HepG2 (cell line): ENCODE measurements around the gene PPP1R16B. TPM values are rescaled to one million over a fixed set of nuclear protein-coding genes. Genes with fewer than 3 reads are reported as not detected.
A peak's percentile ranks its signal among the peaks of the same experiment; 100 is the strongest.

Experiments
- AGO1 ChIP-seq: fragments of 200-400 bp; formaldehyde crosslinking; IDR thresholded peaks from 2 replicates; pipeline ENCODE4 v1.6.1; 2017; ENCODE audit warnings: mild to moderate bottlenecking, low read depth, low read length, moderate library complexity; ENCODE audit not compliant: poor library complexity, severe bottlenecking
- DMAP1 ChIP-seq: IDR thresholded peaks from 2 replicates; pipeline ENCODE4 v1.6.1; 2016
- IRF2 ChIP-seq: IDR thresholded peaks from 2 replicates; pipeline ENCODE4 v1.6.1; 2018; ENCODE audit warnings: missing genetic modification reagents, missing compliant biosample characterization
- MTF2 ChIP-seq: sonication (generic); formaldehyde crosslinking; IDR thresholded peaks from 2 replicates; pipeline ENCODE4 v1.5.0; 2020; ENCODE audit warnings: missing genetic modification reagents, borderline replicate concordance
- ZFP1 ChIP-seq: IDR thresholded peaks from 2 replicates; pipeline ENCODE4 v1.6.1; 2016
- ZFP36L2 ChIP-seq: sonication (generic); formaldehyde crosslinking; IDR thresholded peaks from 2 replicates; pipeline ENCODE4 v1.4.0; 2020; ENCODE audit warnings: missing genetic modification reagents
- ZFX ChIP-seq: sonication (generic); formaldehyde crosslinking; IDR thresholded peaks from 2 replicates; pipeline ENCODE4 v1.4.0; 2020; ENCODE audit warnings: mild to moderate bottlenecking, low read depth, missing genetic modification reagents, moderate library complexity
- ZNF24 ChIP-seq: fragments of 450-650 bp; IDR thresholded peaks from 2 replicates; pipeline ENCODE4 v1.6.1; 2017; ENCODE audit warnings: antibody characterized with exemption, mild to moderate bottlenecking
- ZNF326 ChIP-seq: sonication (generic); formaldehyde crosslinking; IDR thresholded peaks from 2 replicates; pipeline ENCODE4 v1.4.0; 2020; ENCODE audit warnings: missing genetic modification reagents, borderline replicate concordance
- ZNF678 ChIP-seq: sonication (generic); formaldehyde crosslinking; IDR thresholded peaks from 2 replicates; pipeline ENCODE4 v1.4.0; 2020; ENCODE audit warnings: mild to moderate bottlenecking, missing genetic modification reagents
- ZNF713 ChIP-seq: sonication (generic); formaldehyde crosslinking; IDR thresholded peaks from 2 replicates; pipeline ENCODE4 v1.4.0; 2020; ENCODE audit warnings: mild to moderate bottlenecking, missing genetic modification reagents
- ZNF777 ChIP-seq: sonication (generic); formaldehyde crosslinking; IDR thresholded peaks from 2 replicates; pipeline ENCODE4 v1.4.0; 2020; ENCODE audit warnings: missing genetic modification reagents
- polyA plus RNA-seq, 8 experiments: library from polyadenylated mRNA; depleted of rRNA in 3 of 8; stranded (reverse) in 7 of 8; unstranded in 1 of 8; fragments of >200 nt; fragmentation: Illumina TruSeq in 4 of 8; extraction: Trizol in 4 of 8; gene quantifications; 2 replicates each; pipeline versions ENCODE4 v1.2.1 to v1.2.3, GENCODE V29; 2011 to 2016; ENCODE audit warnings: low read depth in 4 of 8, missing spikeins in 1 of 8, mixed read lengths in 1 of 8; ENCODE audit not compliant: insufficient read depth in 1 of 8
- total RNA-seq, 5 experiments: library from RNA; depleted of rRNA; stranded (reverse); fragments of >200 nt; fragmentation: Illumina TruSeq; extraction: Trizol; gene quantifications; 2 replicates each; pipeline ENCODE4 v1.2.3, GENCODE V29; 2016; ENCODE audit warnings: low read depth in 1 of 5
- TF ChIP-seq, protein P1 (sequence below): sonication (generic); formaldehyde crosslinking; IDR thresholded peaks from 2 replicates; pipeline ENCODE4 v1.5.0; 2020; ENCODE audit warnings: mild to moderate bottlenecking, missing genetic modification reagents, borderline replicate concordance
- TF ChIP-seq, protein P2 (sequence below): sonication (generic); formaldehyde crosslinking; IDR thresholded peaks from 2 replicates; pipeline ENCODE4 v1.5.1; 2020; ENCODE audit warnings: mild to moderate bottlenecking, moderate library complexity, missing genetic modification reagents
- TF ChIP-seq, protein P3 (sequence below): sonication (generic); formaldehyde crosslinking; IDR thresholded peaks from 2 replicates; pipeline ENCODE4 v1.8.0; 2022; ENCODE audit warnings: mild to moderate bottlenecking, missing genetic modification reagents; ENCODE audit not compliant: insufficient replicate concordance
- TF ChIP-seq, protein P4 (sequence below): sonication (generic); formaldehyde crosslinking; IDR thresholded peaks from 2 replicates; pipeline ENCODE4 v1.4.0; 2020; ENCODE audit warnings: missing genetic modification reagents

PPP1R16B gene
- total and polyA plus RNA-seq, 2 of the 13 experiments (the other 11 are each of a cell fraction or from before 2014, with no cell fraction given), result 0.02 to 0.11 TPM

DNA sequence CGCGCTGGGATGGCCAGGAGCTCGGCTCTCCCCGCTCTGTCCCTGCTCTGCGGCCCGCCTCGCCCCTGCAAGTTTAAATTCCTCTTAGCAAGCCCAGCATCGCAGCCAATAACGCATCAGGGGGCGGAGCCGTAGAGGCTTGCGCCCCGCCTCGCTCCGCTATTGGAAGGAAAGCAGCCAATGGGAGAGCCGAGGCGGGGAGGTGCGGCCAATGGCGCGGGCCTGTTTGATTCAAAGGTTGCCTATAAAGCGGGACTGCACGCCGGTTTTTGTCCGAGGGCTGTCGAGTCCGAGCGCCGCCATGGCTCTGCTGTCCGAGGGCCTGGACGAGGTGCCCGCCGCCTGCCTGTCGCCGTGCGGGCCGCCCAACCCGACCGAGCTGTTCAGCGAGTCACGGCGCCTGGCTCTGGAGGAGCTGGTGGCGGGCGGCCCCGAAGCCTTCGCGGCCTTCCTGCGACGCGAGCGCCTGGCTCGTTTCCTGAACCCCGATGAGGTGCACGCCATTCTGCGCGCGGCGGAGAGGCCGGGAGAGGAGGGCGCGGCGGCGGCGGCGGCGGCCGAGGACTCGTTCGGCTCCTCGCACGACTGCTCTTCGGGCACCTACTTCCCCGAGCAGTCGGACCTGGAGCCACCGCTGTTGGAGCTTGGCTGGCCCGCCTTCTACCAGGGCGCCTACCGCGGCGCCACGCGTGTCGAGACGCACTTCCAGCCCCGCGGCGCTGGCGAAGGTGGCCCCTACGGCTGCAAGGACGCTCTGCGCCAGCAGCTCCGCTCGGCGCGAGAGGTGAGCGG is 120.8 kb downstream of the PPP1R16B start, which contains the start of gene FAM83D (continued):
- TF ChIP-seq, protein P1, sequence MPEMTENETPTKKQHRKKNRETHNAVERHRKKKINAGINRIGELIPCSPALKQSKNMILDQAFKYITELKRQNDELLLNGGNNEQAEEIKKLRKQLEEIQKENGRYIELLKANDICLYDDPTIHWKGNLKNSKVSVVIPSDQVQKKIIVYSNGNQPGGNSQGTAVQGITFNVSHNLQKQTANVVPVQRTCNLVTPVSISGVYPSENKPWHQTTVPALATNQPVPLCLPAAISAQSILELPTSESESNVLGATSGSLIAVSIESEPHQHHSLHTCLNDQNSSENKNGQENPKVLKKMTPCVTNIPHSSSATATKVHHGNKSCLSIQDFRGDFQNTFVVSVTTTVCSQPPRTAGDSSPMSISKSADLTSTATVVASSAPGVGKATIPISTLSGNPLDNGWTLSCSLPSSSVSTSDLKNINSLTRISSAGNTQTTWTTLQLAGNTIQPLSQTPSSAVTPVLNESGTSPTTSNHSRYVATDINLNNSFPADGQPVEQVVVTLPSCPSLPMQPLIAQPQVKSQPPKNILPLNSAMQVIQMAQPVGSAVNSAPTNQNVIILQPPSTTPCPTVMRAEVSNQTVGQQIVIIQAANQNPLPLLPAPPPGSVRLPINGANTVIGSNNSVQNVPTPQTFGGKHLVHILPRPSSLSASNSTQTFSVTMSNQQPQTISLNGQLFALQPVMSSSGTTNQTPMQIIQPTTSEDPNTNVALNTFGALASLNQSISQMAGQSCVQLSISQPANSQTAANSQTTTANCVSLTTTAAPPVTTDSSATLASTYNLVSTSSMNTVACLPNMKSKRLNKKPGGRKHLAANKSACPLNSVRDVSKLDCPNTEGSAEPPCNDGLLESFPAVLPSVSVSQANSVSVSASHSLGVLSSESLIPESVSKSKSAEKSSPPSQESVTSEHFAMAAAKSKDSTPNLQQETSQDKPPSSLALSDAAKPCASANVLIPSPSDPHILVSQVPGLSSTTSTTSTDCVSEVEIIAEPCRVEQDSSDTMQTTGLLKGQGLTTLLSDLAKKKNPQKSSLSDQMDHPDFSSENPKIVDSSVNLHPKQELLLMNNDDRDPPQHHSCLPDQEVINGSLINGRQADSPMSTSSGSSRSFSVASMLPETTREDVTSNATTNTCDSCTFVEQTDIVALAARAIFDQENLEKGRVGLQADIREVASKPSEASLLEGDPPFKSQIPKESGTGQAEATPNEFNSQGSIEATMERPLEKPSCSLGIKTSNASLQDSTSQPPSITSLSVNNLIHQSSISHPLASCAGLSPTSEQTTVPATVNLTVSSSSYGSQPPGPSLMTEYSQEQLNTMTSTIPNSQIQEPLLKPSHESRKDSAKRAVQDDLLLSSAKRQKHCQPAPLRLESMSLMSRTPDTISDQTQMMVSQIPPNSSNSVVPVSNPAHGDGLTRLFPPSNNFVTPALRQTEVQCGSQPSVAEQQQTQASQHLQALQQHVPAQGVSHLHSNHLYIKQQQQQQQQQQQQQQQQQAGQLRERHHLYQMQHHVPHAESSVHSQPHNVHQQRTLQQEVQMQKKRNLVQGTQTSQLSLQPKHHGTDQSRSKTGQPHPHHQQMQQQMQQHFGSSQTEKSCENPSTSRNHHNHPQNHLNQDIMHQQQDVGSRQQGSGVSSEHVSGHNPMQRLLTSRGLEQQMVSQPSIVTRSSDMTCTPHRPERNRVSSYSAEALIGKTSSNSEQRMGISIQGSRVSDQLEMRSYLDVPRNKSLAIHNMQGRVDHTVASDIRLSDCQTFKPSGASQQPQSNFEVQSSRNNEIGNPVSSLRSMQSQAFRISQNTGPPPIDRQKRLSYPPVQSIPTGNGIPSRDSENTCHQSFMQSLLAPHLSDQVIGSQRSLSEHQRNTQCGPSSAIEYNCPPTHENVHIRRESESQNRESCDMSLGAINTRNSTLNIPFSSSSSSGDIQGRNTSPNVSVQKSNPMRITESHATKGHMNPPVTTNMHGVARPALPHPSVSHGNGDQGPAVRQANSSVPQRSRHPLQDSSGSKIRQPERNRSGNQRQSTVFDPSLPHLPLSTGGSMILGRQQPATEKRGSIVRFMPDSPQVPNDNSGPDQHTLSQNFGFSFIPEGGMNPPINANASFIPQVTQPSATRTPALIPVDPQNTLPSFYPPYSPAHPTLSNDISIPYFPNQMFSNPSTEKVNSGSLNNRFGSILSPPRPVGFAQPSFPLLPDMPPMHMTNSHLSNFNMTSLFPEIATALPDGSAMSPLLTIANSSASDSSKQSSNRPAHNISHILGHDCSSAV (CRISPR knock-in tag), result peak; percentile 75; the same call in 1 of the 2 replicates
- TF ChIP-seq ZNF24 (no peak), ZNF713 (CRISPR knock-in tag) (peak; percentile 76; the same call in 1 of the 2 replicates), ZFP36L2 (0 out of 2 replicates have a peak, but pooled peaks have one; percentile 20), ZNF777 (peak; percentile 99), ZFP1 (CRISPR knock-in tag) (0 out of 2 replicates have a peak, but pooled peaks have one; percentile 60), ZFX (CRISPR knock-in tag) (peak; percentile 96), ZNF326 (CRISPR knock-in tag) (peak; percentile 53; the same call in 1 of the 2 replicates), AGO1 (no peak), IRF2 (CRISPR knock-in tag) (peak; percentile 90), ZNF678 (no peak; the same call in 1 of the 2 replicates), DMAP1 (CRISPR knock-in tag) (peak; percentile 98), MTF2 (CRISPR knock-in tag) (peak; percentile 95)
- TF ChIP-seq, protein P2, sequence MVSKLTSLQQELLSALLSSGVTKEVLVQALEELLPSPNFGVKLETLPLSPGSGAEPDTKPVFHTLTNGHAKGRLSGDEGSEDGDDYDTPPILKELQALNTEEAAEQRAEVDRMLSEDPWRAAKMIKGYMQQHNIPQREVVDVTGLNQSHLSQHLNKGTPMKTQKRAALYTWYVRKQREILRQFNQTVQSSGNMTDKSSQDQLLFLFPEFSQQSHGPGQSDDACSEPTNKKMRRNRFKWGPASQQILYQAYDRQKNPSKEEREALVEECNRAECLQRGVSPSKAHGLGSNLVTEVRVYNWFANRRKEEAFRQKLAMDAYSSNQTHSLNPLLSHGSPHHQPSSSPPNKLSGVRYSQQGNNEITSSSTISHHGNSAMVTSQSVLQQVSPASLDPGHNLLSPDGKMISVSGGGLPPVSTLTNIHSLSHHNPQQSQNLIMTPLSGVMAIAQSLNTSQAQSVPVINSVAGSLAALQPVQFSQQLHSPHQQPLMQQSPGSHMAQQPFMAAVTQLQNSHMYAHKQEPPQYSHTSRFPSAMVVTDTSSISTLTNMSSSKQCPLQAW, result peak; percentile 85
- TF ChIP-seq, protein P3, sequence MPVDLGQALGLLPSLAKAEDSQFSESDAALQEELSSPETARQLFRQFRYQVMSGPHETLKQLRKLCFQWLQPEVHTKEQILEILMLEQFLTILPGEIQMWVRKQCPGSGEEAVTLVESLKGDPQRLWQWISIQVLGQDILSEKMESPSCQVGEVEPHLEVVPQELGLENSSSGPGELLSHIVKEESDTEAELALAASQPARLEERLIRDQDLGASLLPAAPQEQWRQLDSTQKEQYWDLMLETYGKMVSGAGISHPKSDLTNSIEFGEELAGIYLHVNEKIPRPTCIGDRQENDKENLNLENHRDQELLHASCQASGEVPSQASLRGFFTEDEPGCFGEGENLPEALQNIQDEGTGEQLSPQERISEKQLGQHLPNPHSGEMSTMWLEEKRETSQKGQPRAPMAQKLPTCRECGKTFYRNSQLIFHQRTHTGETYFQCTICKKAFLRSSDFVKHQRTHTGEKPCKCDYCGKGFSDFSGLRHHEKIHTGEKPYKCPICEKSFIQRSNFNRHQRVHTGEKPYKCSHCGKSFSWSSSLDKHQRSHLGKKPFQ (CRISPR knock-in tag), result peak; percentile 77
- TF ChIP-seq, protein P4, sequence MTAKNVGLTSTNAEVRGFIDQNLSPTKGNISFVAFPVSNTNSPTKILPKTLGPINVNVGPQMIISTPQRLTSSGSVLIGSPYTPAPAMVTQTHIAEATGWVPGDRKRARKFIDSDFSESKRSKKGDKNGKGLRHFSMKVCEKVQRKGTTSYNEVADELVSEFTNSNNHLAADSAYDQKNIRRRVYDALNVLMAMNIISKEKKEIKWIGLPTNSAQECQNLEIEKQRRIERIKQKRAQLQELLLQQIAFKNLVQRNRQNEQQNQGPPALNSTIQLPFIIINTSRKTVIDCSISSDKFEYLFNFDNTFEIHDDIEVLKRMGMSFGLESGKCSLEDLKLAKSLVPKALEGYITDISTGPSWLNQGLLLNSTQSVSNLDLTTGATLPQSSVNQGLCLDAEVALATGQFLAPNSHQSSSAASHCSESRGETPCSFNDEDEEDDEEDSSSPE (CRISPR knock-in tag), result peak; percentile 97
